ENCODE results near the gene C2orf76.

The C2orf76 gene

DNA sequence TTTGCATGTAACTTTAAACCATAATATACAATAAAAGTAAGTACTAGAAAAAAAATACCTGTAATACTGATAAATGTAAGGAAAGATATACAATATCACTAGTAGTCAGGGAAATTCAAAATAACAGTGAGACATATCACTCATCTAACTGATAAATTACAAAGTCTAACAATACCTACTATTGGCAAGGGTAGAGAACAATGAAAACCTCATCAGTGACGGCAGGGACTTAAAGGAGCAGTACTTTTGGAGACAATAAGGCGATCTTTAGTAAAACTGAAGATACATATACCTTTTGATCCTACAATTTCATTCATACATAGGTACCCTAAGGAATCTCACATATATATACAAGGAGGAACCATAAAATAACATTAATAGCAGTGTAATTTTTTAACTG lies 24.9 kb downstream of the C2orf76 start:
- DNase-seq (ENCODE audit: low read depth), result no peak
- no peak overlapping the region for H3K4me3 ChIP-seq (ENCODE audit: low read depth, low read length)

- no peak overlapping the region for H3K4me3 ChIP-seq (ENCODE audit: low read depth, low read length)
Observed at GRCh38 chr2:119339562-119339923, 27.1 kb downstream of the C2orf76 start.

DNA sequence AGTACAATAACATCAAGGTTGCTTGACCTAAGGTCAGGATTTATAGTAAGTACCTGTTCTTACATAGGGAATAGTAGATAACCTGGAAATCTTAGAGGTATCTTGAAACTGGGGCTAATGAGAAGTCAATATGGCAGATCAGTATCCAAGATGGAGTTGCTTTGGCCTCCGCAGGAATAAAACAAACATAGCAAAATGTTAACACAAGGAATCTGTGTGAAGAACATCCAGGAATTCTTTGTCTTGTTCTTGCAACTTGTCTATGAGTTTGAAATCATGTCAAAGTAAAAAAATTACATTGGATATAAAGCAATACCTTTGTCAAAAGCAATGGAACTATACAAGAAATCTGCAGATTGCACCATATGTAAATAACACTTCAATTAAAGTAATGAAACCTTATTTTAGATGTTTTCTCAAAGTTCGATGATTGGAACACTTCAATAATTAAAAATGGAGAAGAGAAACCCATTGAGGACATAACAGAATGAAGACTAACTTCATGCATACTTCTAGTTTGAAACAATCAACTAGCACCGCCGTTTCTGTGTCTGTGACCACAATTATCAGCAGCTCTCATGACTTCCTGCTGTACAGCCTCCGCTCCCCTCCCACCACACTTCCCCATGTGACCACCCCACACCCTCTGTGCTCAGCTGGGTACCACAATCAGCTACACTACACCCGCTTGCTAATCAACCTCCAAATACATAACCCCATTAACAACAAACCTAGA lies 27.6 kb downstream of the C2orf76 start:
- no peak for DNase-seq (ENCODE audit: low read depth)
- H3K4me3 ChIP-seq (ENCODE audit: low read depth, low read length), result no peak overlapping the region

More at GRCh38 chr2:119339562-119339923, 27.1 kb downstream of the C2orf76 start:
- no peak for DNase-seq (ENCODE audit: low read depth)

DNA sequence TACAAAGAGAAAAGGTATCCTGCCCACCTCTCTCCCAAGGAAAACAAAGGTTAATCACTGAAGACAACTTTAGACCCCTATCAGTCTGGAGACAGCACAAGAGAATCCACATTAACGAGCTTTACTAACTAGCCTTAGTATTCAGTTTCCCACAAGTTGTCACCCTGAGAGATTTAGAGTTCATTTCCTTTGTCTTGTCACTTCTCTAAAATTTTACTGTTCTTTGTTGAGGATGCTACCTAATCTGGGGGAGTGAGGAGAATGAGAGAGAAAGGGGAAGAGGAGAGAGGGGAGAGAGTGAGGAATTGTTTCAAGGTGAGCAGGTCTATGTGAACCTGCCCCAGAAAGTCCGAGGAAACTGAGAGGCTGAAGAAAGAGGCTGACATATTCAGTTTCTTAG lies 28.4 kb downstream of the C2orf76 start:
- no peak overlapping the region for H3K4me3 ChIP-seq (ENCODE audit: low read depth, low read length)
- DNase-seq (ENCODE audit: low read depth), result no peak

DNA sequence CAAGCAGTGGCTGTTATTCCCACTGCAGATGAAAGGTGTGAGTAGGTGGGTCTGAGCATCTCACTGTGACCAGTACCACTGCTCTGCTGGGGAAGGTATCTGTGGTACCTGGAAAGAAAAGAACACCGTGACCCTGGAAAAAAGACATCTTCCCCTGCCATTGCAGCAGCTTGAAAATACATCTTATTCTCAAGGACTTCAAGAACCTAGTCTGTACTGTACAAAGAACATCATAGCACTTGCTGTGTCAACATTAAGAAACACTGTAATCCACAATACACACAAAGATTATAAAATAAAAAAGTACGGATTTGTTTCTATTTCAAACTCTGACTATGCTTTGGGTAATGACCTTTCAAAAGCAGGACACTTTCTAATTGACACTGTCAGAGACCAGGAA lies 28.9 kb downstream of the C2orf76 start:
- no peak for DNase-seq (ENCODE audit: low read depth)
- H3K4me3 ChIP-seq (ENCODE audit: low read depth, low read length), result no peak overlapping the region

GRCh38 chr2:119333833-119334232 lies 32.8 kb downstream of the C2orf76 start:
- H3K4me3 ChIP-seq (ENCODE audit: low read depth, low read length), result no peak overlapping the region
- no peak for DNase-seq (ENCODE audit: low read depth)

GRCh38 chr2:119333360-119333759 lies 33.3 kb downstream of the C2orf76 start:
- peak; percentile 2 for DNase-seq (ENCODE audit: low read depth)
- H3K4me3 ChIP-seq (ENCODE audit: low read depth, low read length), result no peak overlapping the region

GRCh38 chr2:119332953-119333352 lies 33.7 kb downstream of the C2orf76 start:
- no peak overlapping the region for H3K4me3 ChIP-seq (ENCODE audit: low read depth, low read length)
- DNase-seq (ENCODE audit: low read depth), result no peak

DNA sequence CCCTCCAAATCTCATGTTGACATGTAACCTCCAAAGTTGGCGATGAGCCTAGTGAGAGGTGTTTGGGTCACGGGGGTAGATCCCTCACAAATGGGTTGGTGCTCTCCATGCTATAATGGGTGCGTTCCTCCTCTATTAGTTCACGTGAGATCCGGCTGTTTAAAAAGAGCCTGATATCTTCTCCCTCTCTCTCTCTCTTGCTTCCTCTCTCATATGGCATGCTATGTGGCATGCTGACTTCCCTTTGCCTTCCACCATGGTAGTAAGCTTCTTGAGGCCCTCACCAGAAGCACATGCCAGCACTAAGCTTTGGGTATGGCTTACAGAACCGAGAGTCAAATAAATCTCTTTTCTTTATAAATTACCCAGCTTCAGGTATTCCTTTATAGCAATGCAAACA lies 39.2 kb downstream of the C2orf76 start:
- H3K4me3 ChIP-seq (ENCODE audit: low read depth, low read length), result no peak overlapping the region
- DNase-seq (ENCODE audit: low read depth), result no peak

- DNase-seq (ENCODE audit: low read depth), result no peak
Observed at GRCh38 chr2:119326938-119327337, 39.7 kb downstream of the C2orf76 start.

GRCh38 chr2:119324685-119325270 lies 41.9 kb downstream of the C2orf76 start:
- no peak overlapping the region for H3K4me3 ChIP-seq (ENCODE audit: low read depth, low read length)
- no peak for DNase-seq (ENCODE audit: low read depth)

More at GRCh38 chr2:119326938-119327337, 39.7 kb downstream of the C2orf76 start:
- H3K4me3 ChIP-seq (ENCODE audit: low read depth, low read length), result no peak overlapping the region

- no peak for DNase-seq (ENCODE audit: low read depth)
- H3K4me3 ChIP-seq (ENCODE audit: low read depth, low read length), result no peak overlapping the region
Observed at GRCh38 chr2:119323459-119323858, 43.2 kb downstream of the C2orf76 start.

DNA sequence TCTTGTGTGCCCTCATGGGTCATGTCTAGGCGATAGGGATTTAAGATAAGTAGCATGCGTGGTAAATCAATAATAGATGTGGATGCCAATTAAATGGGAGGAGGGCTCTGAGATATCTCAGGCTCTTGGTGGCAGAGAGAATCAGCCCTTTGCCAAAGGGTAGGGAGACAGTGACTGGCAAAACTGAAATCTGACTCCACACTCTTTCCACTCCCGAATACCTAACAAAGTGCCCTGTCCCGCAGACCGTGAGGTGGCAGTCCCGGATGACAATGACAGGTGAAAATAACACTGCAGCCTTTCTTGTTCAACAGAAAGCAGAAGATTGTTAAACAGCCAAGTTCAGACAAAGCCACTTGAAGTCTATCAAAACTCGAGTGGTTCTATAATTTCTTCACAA lies 47.0 kb downstream of the C2orf76 start:
- no peak for DNase-seq (ENCODE audit: low read depth)

GRCh38 chr2:119317554-119317953 lies 49.1 kb downstream of the C2orf76 start:
- no peak for DNase-seq (ENCODE audit: low read depth)
- H3K4me3 ChIP-seq (ENCODE audit: low read depth, low read length), result no peak overlapping the region

More for the DNA sequence above, 47.0 kb downstream of the C2orf76 start:
- no peak overlapping the region for H3K4me3 ChIP-seq (ENCODE audit: low read depth, low read length)

- H3K4me3 ChIP-seq (ENCODE audit: low read depth, low read length), result no peak overlapping the region
- DNase-seq (ENCODE audit: low read depth), result no peak
Observed at GRCh38 chr2:119316066-119316465, 50.6 kb downstream of the C2orf76 start.

- DNase-seq (ENCODE audit: low read depth), result no peak
- no peak overlapping the region for H3K4me3 ChIP-seq (ENCODE audit: low read depth, low read length)
Observed at GRCh38 chr2:119315241-119315925, 51.3 kb downstream of the C2orf76 start.

DNA sequence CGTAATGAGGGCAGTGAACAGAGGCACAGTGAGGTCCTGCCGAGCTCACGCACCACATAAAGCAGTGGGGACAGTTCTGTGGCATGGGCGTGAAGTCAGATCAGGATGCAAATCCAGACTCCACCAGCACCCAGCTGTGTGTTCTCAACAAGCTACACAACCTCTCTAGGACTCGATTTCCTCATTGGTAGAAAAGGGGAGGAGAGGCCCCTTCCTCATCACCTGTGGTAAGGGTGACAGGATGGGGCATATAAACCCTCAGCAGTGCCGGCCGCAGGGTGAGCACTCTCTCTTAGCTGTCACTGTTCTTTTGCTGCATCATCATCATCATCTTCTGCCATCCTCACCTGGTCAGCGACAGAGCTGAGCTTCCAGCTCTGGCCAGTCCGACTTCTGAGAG lies 54.8 kb downstream of the C2orf76 start:
- H3K4me3 ChIP-seq (ENCODE audit: low read depth, low read length), result no peak overlapping the region
- no peak for DNase-seq (ENCODE audit: low read depth)

- no peak overlapping the region for H3K4me3 ChIP-seq (ENCODE audit: low read depth, low read length)
- DNase-seq (ENCODE audit: low read depth), result no peak
Observed at GRCh38 chr2:119311371-119311770, 55.3 kb downstream of the C2orf76 start.

- no peak overlapping the region for H3K4me3 ChIP-seq (ENCODE audit: low read depth, low read length)
Observed at GRCh38 chr2:119308793-119309330, 57.8 kb downstream of the C2orf76 start.

DNA sequence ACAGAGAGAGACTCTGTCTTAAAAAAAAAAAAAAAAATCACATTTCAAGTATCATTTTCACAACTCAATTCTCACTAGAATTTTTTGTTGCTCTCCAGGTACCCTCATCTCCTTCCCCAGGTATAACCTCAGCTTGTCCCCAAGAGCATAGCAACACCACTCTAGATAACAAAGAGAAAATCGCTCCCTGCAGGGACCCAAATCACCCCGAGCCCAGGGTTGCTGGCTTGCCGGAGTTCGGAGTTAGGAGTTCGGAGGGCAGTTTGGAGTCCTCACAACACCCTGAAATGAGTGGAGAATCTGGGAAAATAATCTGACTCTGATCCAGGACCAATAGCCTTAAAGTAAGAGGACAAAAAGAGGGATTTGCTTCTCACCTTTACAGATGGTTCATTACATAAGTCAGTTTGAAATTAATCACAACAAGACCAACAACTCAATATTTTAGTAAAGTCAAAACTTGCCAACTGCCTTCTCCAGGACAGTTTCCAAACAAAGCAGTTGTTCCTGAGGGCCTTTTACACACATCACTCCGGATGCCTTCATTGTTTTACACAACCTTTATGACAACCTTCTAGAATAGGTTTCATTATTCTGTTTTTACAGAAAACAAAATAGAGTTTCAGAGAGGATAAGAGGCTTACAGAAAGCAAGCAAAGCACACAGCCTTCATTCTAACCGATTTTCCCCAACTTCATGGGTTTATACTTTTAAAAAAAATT lies 59.1 kb downstream of the C2orf76 start:
- no peak overlapping the region for H3K4me3 ChIP-seq (ENCODE audit: low read depth, low read length)
- no peak for DNase-seq (ENCODE audit: low read depth)

More at GRCh38 chr2:119308793-119309330, 57.8 kb downstream of the C2orf76 start:
- DNase-seq (ENCODE audit: low read depth), result no peak
